IMR-90 (cell line): ENCODE data around the gene HSP90AB1. TPM values are rescaled to one million over a fixed set of nuclear protein-coding genes. Genes with fewer than 3 reads are reported as not detected.

Experiments
- ATAC-seq: fragments of 200-7000 bp; cut with Tn5 transposase; 2 replicates; pipeline ENCODE4 v1.9.1; 2020; ENCODE audit warnings: low read depth, mild to moderate bottlenecking, moderate library complexity
- BruUV-seq: library from RNA; stranded (reverse); fragments of 400-500 nt; replicated peaks from 2 replicates; lab custom pipeline; 2021; lab: Mats Ljungman, UMichigan
- CTCF ChIA-PET: fragments of 300-600 bp; formaldehyde crosslinking; extraction: SDS; loops from one replicate; lab custom pipeline; 2021; ENCODE audit warnings: antibody characterized with exemption; lab: Yijun Ruan, JAX
- POLR2A ChIA-PET: fragments of 300-600 bp; sonication (Branson Sonifier 250); formaldehyde crosslinking; loops from one replicate; lab custom pipeline; 2022; ENCODE audit warnings: antibody characterized with exemption; ENCODE audit not compliant: unreplicated experiment; lab: Charles Lee
- DNase-seq: peaks from one replicate; pipeline ENCODE4 v3.0.0; 2013
- H2AFZ ChIP-seq: replicated peaks from 2 replicates; pipeline ENCODE3; 2013; ENCODE audit warnings: low read length, mild to moderate bottlenecking; ENCODE audit not compliant: poor library complexity
- H2AK5ac ChIP-seq: 2 replicates; pipeline ENCODE4 v1.6.1; 2013; ENCODE audit warnings: low read depth, low read length, inconsistent platforms
- H2AK9ac ChIP-seq: replicated peaks from 2 replicates; pipeline ENCODE3; 2013; ENCODE audit warnings: mild to moderate bottlenecking, low read depth, low read length, moderate library complexity; ENCODE audit not compliant: poor library complexity
- H2BK120ac ChIP-seq: 2 replicates; pipeline ENCODE4 v1.6.1; 2013; ENCODE audit warnings: low read depth, low read length, inconsistent platforms
- H2BK15ac ChIP-seq: 3 replicates; pipeline ENCODE4 v1.6.1; 2013; ENCODE audit warnings: low read depth, low read length, inconsistent platforms
- H2BK20ac ChIP-seq: 2 replicates; pipeline ENCODE4 v1.6.1; 2013; ENCODE audit warnings: low read depth, mild to moderate bottlenecking, inconsistent platforms, low read length, moderate library complexity
- H2BK5ac ChIP-seq: 2 replicates; pipeline ENCODE4 v1.6.1; 2013; ENCODE audit warnings: mild to moderate bottlenecking, low read depth, low read length, inconsistent platforms; ENCODE audit not compliant: poor library complexity, severe bottlenecking
- H3K14ac ChIP-seq: replicated peaks from 2 replicates; pipeline ENCODE4 v1.6.1; 2013; ENCODE audit warnings: low read depth, low read length, inconsistent platforms
- H3K18ac ChIP-seq: 2 replicates; pipeline ENCODE4 v1.6.1; 2013; ENCODE audit warnings: low read depth, low read length, control low read depth
- H3K23ac ChIP-seq: 2 replicates; pipeline ENCODE4 v1.6.1; 2013; ENCODE audit warnings: low read depth, low read length, inconsistent platforms
- H3K27ac ChIP-seq: 2 replicates; pipeline ENCODE4 v1.5.1; 2013; ENCODE audit warnings: mild to moderate bottlenecking, control low read depth, low read length; ENCODE audit not compliant: insufficient read depth
- H3K27me3 ChIP-seq: 2 replicates; pipeline ENCODE4 v1.6.1; 2013; ENCODE audit warnings: low read length; ENCODE audit not compliant: control insufficient read depth, insufficient read depth
- H3K36me3 ChIP-seq: 2 replicates; pipeline ENCODE4 v1.6.1; 2013; ENCODE audit warnings: low read length, mixed read lengths; ENCODE audit not compliant: control insufficient read depth, insufficient read depth
- H3K4ac ChIP-seq: 2 replicates; pipeline ENCODE4 v1.6.1; 2013; ENCODE audit warnings: low read depth, low read length, inconsistent platforms
- H3K4me1 ChIP-seq: 2 replicates; pipeline ENCODE4 v1.6.1; 2013; ENCODE audit warnings: low read length, mixed read lengths; ENCODE audit not compliant: control insufficient read depth, insufficient read depth
- H3K4me2 ChIP-seq: 2 replicates; pipeline ENCODE4 v1.6.1; 2013; ENCODE audit warnings: low read depth, mild to moderate bottlenecking, control low read depth, low read length, moderate library complexity
- H3K4me3 ChIP-seq: 2 replicates; pipeline ENCODE4 v1.5.1; 2013; ENCODE audit warnings: low read depth, mild to moderate bottlenecking, control low read depth, low read length, moderate library complexity; ENCODE audit not compliant: insufficient read depth
- H3K56ac ChIP-seq: 2 replicates; pipeline ENCODE4 v1.6.1; 2013; ENCODE audit warnings: low read length, inconsistent platforms; ENCODE audit not compliant: insufficient read depth; ENCODE audit errors: extremely low read depth
- H3K79me1 ChIP-seq, 2 experiments: 2 replicates each; pipeline ENCODE4 v1.6.1; 2013; ENCODE audit warnings: low read length in 2 of 2, inconsistent platforms in 1 of 2, low read depth in 1 of 2
- H3K9ac ChIP-seq: 2 replicates; pipeline ENCODE4 v1.6.1; 2013; ENCODE audit warnings: low read depth, low read length, control low read depth
- H3K9me1 ChIP-seq: 2 replicates; pipeline ENCODE4 v1.6.1; 2013; ENCODE audit warnings: low read length, inconsistent platforms; ENCODE audit not compliant: insufficient read depth
- H3K9me3 ChIP-seq: 2 replicates; pipeline ENCODE4 v1.6.1; 2013; ENCODE audit warnings: low read length; ENCODE audit not compliant: control insufficient read depth, insufficient read depth
- H4K20me1 ChIP-seq: 2 replicates; pipeline ENCODE4 v1.6.1; 2013; ENCODE audit warnings: low read length, inconsistent platforms; ENCODE audit not compliant: insufficient read depth
- H4K5ac ChIP-seq: 2 replicates; pipeline ENCODE4 v1.6.1; 2013; ENCODE audit warnings: mild to moderate bottlenecking, low read depth, low read length, control low read depth
- H4K8ac ChIP-seq, 2 experiments: 2 replicates each; pipeline ENCODE4 v1.6.1; 2013; ENCODE audit warnings: low read depth in 2 of 2, low read length in 2 of 2, control low read depth in 1 of 2, inconsistent platforms in 1 of 2
- H4K91ac ChIP-seq: 2 replicates; pipeline ENCODE4 v1.6.1; 2013; ENCODE audit warnings: low read depth, low read length, inconsistent platforms; ENCODE audit not compliant: insufficient read depth
- BHLHE40 ChIP-seq: fragments of 150-350 bp; IDR thresholded peaks from 2 replicates; pipeline ENCODE4 v1.6.1; 2016; ENCODE audit warnings: mild to moderate bottlenecking, low read depth, low read length
- MXI1 ChIP-seq: IDR thresholded peaks from 2 replicates; pipeline ENCODE4 v1.6.1; 2012; ENCODE audit warnings: low read depth, mild to moderate bottlenecking, low read length, moderate library complexity, borderline replicate concordance
- WGBS, 2 experiments: methylation state at CpG; one replicate each; pipeline versions ENCODE4 v1.1.5 to v1.1.7; 2013; ENCODE audit warnings: missing lambda C conversion rate in 2 of 2; ENCODE audit not compliant: insufficient read length in 1 of 2; ENCODE audit errors: extremely low coverage in 2 of 2; 5-methylcytosine and 5-hydroxymethylcytosine counted together
- dilution Hi-C: fragments of 300-500 bp; cut with HindIII; formaldehyde crosslinking; loops from one replicate; pipeline ENCODE4 v1.14.3; 2018; ENCODE audit warnings: low sequenced_read_pairs; ENCODE audit not compliant: unreplicated experiment
- in situ Hi-C: fragments of 300-500 bp; cut with MboI; formaldehyde crosslinking; loops from 3 replicates; pipeline ENCODE4 v1.14.3; 2019; ENCODE audit warnings: low sequenced_read_pairs, inconsistent platforms, mixed read lengths
- intact Hi-C: fragments of 100-400 bp; cut with micrococcal nuclease; formaldehyde crosslinking; loops from 2 replicates; pipeline ENCODE4 v1.10.0; 2022
- polyA plus RNA-seq, 3 experiments: library from polyadenylated mRNA; depleted of rRNA; stranded (reverse); fragments of >200 nt; gene quantifications; 2 replicates each; pipeline ENCODE4 v1.2.3, GENCODE V29; 2012; ENCODE audit warnings: low replicate concordance in 1 of 3
- total RNA-seq: library from RNA; depleted of rRNA; stranded (reverse); fragments of >200 nt; gene quantifications from 2 replicates; pipeline ENCODE4 v1.2.3, GENCODE V29; 2012

Gene HSP90AB1
- total and polyA plus RNA-seq, 2 of the 4 experiments (the other 2 are of a cell fraction), result 887 to 1,307 TPM

DNA sequence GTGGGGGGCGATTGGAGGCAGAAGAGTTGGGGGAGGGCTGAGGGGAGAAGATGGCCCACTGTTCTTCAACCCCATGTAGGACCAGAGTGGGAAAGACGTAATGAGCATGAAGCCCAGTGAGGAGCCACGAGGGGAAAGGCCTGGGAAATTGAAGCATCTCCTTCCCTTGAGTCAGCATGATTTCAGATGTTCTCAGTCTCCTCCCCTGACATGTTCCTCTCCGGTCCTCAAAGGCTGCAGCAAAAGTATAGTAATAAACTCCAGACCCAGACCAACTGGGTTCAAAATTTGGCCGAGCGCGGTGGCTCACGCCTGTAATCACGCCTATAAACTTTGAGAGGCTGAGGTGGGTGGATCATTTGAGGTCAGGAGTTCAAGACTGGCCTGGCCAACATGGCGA is 20.4 kb downstream of the HSP90AB1 start:
- H2AK5ac ChIP-seq, result no peak overlapping the region
- peaks cover 21% of the 10 kb centered on the region for H3K4me1 ChIP-seq
- H3K4me3 ChIP-seq, result no peak overlapping the region
- ATAC-seq, result no peak
- no peak overlapping the region for H3K27ac ChIP-seq
- intact Hi-C loops, result no loop called here
- no peak overlapping the region for H2AK9ac ChIP-seq
- H3K79me1 ChIP-seq, result peaks cover 24 to 27% of the 10 kb centered on the region in 2 experiments
- no peak overlapping the region for H2BK20ac ChIP-seq
- no peak overlapping the region for H4K5ac ChIP-seq
- H4K20me1 ChIP-seq, result peaks cover 9% of the 10 kb centered on the region; the same call in 1 of the 2 replicates
- no peak overlapping the region for H3K56ac ChIP-seq
- no peak overlapping the region for H2AFZ ChIP-seq
- CTCF ChIA-PET, result interaction anchor here (0.7 to 1.8 kb wide), 4 partner anchors 11 to 84 kb away, joined by 3 to 4 read pairs (median 4); no protein-coding TSS in a partner anchor
- TF ChIP-seq MXI1 (no peak), BHLHE40 (no peak)
- no peak overlapping the region for H2BK15ac ChIP-seq
- no peak overlapping the region for H4K8ac ChIP-seq
- BruUV-seq, result no TSS peak
- no peak overlapping the region for H3K23ac ChIP-seq
- no peak overlapping the region for H3K4me2 ChIP-seq
- no peak overlapping the region for H2BK120ac ChIP-seq
- no CpG with 5 or more reads among the region's 10 CpGs for WGBS, 2 experiments
- no peak overlapping the region for H3K4ac ChIP-seq
- H3K9me1 ChIP-seq, result peaks cover 12% of the 10 kb centered on the region
- no peak for DNase-seq
- H2BK5ac ChIP-seq, result no peak overlapping the region
- POLR2A ChIA-PET, result no interaction called here
- H4K91ac ChIP-seq, result no peak overlapping the region
- dilution Hi-C loops, result no loop called here
- H3K36me3 ChIP-seq, result no peaks in the 10 kb centered on the region
- H3K27me3 ChIP-seq, result peaks cover 37% of the 10 kb centered on the region
- in situ Hi-C loops, result no loop called here
- H3K18ac ChIP-seq, result no peak overlapping the region
- H3K9me3 ChIP-seq, result no peaks in the 10 kb centered on the region
- no peak overlapping the region for H3K9ac ChIP-seq
- no peak overlapping the region for H3K14ac ChIP-seq
